NK-92 (cell line): ENCODE data around the gene FEM1A.
"Not testable (repeated sequence)": the region's sequence is repeated elsewhere in the genome, so short reads cannot be mapped to it uniquely, and the experiment has no call there.

ENCODE experiments used
- DNase-seq: peaks from one replicate; lab custom pipeline; 2025; ENCODE audit not compliant: unreplicated experiment; lab: John Stamatoyannopoulos, UW

The FEM1A gene

DNA sequence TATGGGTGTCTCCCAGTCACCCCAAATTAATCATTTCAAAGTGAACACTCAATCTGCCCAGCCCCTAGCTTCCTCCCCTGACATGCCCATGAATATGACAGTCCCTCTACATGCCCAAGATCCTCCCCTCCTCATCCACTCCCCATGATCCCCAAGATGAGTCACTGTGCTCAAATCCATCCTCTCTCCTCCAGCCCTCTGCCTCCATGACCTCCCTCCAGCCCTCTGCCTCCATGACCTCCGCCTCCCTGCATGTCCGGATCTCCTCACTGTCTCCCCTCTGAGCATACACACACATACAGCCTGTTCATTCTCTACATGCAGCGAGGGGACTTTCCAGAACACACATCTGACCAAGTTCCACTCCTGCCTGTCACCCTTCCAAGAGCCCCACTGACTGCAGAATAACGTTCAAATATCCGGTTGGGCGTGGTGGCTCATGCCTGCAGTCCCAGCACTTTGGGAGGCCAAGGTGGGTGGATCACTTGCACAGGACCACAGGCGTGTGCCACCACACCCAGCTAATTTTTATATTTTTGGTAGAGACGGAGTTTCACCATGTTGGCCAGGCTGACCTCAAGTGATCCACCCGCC, 18.4 kb upstream of the FEM1A start:
- no peak for DNase-seq

DNA sequence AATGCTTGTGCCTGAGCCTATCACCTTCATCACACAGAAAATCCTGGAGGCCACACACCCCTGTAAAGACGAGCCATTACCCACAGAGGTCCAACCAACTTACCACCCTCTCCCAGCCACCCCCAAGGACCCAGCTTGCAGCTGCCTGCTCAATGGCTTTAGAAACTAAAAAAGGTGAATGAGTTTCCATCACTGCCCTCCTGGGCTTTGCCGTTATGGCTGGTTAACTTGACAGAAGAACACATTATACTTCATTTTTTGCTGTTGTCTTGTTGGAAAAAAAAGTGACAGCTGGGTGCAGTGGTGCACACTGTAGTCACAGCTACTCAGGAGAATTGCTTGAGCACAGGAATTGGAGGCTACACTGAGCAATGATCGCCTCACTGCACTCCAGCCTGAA, 17.4 kb upstream of the FEM1A start:
- no peak for DNase-seq

DNA sequence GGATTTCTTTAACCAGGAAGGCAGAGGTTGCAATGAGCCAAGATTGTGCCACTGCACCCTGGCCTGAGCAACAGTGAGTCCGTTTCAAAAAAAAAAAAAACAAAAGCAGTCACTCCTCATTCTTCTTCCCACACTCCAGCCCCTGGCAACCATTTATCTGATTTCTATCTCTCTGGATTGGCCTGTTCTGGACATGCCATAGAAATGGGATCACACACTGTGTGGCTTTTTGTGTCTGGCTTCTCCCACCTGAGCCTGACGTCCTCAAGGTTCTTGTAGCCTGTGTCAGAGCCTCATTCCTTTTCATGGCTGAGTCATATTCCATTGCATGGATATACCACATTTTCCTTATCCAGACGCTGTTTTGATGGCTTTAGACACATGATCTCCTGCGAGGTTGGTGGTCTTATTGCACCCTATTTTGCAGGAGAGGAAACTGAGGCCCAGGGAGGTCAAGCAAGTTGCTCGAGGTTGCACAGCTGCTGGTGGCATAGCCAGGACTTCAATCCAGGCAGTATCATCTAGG, 15.8 kb upstream of the FEM1A start:
- no peak for DNase-seq

DNA sequence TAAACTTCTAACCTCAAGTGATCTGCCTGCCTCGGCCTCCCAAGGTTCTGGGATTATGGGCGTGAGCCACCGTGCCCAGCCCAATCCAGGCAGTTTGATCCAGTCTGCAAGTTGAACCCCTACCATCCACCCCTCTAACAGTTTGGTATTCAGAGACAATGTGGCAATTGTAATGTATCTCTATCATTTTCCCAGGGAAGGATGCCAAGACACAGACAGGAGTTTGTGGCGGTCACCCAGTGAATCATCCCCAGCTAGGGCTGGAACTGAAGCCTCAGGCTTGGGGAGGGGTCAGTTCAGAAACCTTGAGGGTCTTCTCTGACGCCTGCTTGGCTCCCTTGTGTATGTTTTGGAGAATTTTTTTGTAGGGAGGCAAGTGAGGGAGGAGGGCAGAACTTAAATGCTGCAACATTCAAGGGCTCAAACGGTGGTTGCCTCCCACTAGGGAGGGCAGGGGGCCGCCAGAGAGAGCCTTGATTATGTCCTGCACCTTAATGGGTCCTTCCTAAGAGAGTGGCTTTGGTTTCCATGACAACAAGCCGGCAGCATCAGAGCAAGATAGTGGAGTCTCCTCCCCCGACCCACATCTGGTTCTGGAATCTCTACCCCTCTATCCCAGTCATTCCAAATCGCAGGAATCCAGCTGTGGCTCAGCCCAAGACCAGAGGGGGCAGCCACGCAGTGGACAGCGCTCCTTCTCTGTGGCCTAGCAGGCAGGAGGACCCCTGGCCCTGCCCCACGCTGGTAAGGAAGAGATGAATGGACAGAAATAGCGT, 14.9 kb upstream of the FEM1A start:
- no peak for DNase-seq

DNA sequence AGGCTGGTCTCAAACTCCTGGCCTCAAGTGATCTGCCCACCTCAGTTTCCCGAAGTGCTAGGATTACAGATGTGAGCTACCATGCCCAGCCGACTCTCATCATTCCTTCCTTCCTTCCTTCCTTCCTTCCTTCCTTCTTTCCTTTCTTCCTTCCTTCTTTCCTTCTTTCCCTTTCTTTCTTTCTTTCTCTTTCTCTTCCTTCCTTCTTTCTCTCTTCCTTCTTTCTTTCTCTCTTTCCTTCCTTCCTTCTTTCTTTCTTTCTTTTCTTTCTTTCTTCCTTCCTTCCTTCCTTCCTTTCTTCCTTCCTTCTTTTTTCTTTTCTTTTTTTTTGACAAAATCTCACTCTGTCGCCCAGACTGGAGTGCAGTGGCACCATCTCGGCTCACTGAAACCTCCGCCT, 13.4 kb upstream of the FEM1A start:
- DNase-seq, result not testable (repeated sequence)

DNA sequence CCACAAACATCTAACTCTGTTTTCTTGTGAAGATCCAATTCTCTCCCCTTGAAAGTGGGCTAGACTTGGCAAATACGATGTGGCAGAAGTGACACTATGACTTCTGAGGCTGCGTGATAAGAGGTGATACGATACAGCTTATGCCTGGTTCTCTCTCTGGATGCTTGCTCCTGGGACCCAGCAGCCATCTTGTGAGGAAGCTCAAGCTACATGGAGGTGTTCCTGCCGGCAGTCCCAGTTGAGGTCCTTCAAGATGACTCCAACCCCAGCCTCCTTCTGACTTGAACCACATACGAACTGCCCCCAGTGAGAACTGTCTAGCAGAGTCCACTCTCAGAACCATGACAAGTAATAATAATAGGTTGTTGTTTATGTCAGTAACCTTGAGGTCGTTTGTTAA, 10.7 kb upstream of the FEM1A start:
- no peak for DNase-seq

DNA sequence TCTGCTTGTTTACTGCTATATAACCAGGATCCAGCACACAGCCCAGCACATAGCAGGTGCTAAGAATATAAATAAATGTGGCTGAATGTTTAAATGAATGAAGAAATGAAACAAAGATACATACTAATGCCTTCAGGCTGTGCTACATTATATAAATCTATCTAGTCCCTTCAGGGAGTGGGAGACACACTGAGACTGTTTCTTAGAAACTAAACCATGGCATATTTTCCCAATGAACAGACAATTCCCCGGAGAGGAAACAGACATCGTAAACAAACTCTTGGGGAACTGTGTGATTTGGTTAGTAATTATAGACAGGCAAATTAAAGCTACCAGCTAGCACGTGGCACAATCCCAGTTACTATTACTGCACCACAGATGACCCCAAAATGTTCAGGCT, 9.7 kb upstream of the FEM1A start:
- DNase-seq, result no peak

DNA sequence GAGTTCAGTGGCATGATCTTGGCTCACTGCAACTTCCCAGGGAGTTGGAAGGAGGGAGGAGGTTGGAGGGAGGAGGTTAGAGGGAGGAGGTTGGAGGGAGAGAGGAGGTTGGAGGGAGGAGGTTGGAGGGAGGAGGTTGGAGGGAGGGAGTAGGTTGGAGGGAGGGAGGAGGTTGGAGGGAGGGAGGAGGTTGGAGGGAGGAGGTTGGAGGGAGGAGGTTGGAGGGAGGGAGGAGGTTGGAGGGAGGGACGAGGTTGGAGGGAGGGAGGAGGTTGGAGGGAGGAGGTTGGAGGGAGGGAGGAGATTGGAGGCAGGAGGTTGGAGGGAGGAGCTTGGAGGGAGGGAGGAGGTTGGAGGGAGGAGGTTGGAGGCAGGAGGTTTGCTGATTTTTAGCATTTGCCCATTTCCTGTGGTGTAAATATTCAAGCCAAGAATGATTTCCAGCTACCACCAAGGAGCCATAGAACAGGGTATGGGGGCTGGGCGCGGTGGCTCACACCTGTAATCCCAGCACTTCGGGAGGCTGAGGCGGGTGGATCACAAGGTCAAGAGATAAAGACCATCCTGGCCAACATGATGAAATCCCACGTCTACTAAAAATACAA, 5.0 kb upstream of the FEM1A start:
- not testable (repeated sequence) for DNase-seq

DNA sequence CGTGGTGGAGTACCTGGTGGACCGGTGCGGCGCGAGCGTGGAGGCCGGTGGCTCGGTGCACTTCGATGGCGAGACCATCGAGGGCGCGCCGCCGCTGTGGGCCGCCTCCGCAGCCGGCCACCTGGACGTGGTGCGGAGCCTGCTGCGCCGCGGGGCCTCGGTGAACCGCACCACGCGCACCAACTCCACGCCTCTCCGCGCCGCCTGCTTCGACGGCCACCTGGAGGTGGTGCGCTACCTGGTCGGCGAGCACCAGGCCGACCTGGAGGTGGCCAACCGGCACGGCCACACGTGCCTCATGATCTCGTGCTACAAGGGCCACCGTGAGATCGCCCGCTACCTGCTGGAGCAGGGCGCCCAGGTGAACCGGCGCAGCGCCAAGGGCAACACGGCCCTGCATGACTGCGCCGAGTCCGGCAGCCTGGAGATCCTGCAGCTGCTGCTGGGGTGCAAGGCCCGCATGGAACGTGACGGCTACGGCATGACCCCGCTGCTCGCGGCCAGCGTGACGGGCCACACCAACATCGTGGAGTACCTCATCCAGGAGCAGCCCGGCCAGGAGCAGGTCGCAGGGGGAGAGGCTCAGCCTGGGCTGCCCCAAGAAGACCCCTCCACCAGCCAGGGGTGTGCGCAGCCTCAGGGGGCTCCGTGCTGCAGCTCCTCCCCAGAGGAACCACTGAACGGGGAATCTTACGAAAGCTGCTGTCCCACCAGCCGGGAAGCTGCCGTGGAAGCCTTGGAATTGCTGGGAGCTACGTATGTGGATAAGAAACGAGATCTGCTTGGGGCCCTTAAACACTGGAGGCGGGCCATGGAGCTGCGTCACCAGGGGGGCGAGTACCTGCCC, 708 bp downstream of the FEM1A start:
- not testable (repeated sequence) for DNase-seq

DNA sequence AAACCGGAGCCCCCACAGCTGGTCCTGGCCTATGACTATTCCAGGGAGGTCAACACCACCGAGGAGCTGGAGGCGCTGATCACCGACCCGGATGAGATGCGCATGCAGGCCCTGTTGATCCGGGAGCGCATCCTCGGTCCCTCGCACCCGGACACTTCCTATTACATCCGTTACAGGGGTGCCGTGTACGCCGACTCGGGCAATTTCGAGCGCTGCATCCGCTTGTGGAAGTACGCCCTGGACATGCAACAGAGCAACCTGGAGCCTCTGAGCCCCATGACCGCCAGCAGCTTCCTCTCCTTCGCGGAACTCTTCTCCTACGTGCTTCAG, 1.3 kb downstream of the FEM1A start:
- not testable (repeated sequence) for DNase-seq

DNA sequence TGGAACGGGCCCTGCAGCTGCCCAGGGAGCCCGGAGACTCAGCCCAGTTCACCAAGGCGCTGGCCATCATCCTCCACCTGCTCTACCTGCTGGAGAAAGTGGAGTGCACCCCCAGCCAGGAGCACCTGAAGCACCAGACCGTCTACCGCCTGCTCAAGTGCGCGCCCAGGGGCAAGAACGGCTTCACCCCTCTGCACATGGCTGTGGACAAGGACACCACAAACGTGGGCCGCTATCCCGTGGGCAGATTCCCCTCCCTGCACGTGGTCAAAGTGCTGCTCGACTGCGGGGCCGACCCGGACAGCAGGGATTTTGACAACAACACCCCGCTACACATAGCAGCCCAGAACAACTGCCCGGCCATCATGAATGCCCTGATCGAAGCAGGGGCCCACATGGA, 1.7 kb downstream of the FEM1A start:
- not testable (repeated sequence) for DNase-seq

DNA sequence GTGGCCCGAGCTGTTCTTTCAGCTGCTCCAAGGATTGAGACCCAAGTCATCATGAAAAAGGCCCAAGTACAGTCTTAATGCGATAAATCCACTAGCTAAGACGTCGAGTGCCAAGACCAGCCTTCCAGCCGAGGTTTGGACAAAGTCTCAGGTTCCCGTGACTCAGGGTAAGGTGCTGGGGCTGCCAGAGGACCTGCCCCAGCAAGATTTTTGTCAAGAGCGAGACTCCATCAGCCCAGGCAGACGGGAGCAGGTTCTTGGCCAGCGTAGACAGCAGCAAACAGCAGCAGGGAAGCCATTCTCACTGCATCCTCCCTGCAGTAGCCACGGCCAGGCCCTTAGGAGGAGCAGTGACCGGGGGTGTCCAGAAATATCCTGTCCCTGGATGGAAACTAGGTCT, 3.4 kb downstream of the FEM1A start:
- DNase-seq, result no peak

DNA sequence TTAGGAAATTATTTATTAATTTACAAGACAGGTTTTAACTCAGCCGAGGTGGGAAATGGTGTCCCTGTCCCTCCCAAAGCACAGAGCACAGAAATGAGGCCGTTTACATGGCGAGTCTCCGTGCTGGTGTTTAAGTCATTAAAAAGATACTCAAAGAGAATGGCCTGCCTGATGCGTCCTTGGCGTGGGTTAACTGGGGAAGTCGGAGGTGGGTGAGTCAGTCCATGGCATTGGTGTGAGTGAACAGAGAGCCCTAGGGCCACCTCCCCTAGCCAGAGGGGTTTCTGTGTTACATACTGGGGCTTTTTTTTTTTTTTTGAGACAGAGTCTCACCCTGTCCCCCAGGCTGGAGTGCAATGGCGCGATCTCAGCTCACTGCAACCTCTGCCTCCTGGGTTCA, 3.9 kb downstream of the FEM1A start:
- no peak for DNase-seq

DNA sequence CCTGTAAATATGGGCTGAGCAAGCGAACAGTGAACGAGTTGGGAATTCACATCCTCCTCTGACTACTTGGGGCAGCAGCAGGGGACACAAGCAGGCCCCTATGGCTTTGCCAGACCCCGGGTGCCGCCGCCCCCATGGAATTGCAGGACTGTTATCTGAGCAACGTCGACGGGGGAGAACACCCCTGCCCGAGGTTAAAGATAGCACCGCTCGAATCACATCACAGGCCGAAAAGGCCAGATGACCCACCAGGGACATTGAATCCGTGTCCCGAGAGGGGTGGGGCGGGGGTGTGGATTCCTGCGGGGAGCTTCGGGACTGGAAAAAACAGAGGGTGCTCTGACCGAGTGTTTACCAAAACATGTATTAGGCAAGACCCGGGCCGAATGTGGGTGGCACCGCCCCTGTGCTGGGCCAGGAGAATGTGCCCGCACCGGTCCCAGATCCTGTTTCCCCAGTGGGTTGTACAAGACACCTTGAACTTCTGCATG, 9.1 kb downstream of the FEM1A start:
- no peak for DNase-seq

DNA sequence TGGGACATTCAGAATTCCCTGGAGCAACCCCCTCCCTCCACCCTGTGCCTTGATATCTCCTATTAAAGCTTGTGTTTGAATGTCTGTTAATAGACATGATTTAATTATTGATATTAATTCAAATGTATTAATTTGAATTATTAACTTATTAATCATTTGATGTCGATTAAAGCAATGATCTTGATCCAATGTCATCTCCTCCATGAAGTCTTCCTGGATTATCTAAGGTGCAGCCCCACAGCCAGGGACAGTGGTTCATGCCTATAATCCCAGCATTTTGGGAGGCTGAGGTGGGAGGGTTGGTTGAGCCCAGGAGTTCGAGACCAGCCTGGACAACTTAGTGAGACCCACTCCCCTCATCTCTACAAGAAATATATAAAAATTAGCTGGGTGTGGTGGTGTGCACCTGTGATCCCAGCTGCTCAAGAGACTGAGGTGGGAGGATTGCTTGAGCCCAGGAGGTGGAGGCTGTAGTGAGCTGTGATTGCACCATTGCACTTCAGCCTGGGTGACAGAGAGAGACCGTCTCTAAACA, 9.6 kb downstream of the FEM1A start:
- DNase-seq, result no peak

DNA sequence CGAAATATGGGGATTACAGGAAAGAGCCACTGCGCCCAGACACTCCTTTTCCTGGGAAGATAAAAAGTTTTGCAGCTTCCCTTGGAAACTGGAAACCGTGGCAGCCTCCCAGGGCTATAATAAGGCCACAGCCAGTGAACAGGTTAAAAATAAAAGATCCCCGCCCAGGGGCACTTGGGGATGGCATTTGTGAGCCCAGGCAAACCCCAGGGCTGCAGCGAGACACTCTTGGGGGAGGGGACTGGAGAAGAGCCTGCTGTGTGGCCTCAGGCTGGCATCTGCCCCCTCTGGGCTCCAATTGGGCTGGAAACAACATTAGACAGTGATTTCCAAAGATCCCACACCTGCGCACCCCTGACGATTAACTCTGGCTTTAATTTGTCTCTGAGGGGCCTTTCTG, 11.2 kb downstream of the FEM1A start:
- DNase-seq, result no peak

DNA sequence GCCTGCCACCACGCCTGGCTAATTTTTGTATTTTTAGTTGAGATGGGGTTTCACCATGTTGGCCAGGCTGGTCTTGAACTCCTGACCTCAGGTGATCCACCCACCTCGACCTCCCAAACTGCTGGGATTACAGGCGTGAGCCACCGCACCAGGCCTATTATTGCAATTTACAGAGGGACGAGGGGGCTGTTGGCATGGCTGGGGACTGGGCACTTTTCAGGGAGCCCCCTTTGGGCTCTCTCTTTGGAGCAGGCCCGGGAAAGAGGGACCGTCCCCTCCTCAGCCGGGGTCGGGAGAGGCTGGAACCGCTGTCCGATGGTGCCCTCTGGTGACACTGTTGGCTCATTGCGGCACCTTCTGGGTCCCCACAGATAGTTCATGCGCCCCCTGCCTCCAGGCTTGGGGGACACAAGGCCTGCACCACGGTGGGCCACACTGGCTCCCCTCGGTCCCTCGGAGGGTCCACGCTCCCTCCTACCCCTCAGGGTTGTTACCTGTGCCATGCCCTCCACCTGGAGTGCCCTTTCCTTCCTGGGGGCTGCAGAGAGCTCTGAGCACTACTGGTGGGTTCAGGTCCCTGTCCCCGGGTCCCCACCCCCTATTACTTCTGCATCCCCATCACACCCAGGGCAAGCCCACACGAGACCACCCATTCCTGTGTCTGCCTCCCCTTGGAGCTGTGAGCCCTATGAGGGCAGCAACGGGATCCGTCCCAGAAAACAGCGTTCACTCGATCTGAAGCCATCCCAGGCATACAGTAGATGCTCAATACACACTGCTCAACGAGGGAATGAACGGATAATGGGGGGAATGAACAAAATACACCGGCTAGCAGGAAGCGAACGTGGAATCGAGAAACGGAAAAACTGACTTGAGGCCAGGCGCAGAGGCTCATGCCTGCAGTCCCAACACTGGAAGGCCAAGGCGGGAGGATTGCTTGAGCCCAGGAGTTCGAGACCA, 12.5 kb downstream of the FEM1A start:
- no peak for DNase-seq

DNA sequence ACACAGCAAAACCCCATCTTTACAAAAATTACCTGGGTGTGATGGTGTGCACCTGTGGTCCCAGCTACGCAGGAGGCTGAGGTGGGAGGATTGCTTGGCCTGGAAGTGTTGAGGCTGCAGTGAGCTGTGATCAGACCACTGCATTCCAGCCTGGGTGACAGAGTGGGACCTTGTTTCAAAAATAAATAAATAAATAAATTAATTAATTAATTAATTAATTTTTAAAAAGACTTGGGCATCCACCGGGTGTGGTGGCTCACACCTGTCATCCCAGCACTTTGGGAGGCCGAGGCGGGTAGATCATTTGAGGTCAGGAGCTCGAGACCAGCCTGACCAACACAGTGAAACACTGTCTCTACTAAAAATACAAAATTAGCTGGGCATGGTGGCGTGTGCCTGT, 13.6 kb downstream of the FEM1A start:
- DNase-seq, result not testable (repeated sequence)

DNA sequence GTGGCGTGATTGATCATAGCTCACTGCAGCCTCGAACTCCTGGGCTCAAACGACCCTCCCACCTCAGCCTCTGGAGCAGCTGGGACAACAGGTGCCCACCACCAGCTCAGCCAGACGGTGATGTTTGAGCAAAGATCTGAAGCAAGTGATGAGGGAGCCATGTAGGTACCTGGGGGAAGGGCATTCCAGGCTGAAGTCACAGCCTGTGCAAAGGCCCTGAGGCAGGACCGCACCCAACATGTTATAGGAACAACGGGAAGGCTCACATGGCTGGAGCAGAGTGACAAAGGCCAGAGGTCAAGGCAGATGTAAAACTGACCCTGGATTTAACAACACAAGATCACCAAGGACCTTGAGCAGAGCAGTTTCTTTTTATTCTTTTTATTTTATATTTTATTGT, 14.8 kb downstream of the FEM1A start:
- no peak for DNase-seq

DNA sequence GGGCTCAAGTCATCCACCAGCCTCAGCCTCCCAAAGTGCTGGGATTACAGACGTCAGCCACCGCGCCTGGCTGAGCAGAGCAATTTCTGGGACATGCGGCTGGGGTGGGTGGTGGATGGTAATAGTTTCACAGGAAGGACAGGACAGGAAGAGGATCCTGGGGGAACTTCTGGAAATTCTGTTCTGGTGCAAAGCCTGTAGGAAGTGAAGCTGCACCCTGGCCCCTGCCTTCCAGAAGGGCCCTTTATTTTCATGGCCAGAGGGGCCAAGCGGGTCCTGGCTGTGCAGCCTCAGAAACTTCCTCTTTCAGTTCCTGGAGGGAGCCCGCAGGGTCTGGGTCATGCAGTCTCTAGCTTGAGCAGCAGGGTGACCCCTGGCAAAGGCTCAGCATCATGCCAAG, 15.7 kb downstream of the FEM1A start:
- DNase-seq, result no peak
